Measurements from ENCODE around the gene KCNK10.

DNA sequence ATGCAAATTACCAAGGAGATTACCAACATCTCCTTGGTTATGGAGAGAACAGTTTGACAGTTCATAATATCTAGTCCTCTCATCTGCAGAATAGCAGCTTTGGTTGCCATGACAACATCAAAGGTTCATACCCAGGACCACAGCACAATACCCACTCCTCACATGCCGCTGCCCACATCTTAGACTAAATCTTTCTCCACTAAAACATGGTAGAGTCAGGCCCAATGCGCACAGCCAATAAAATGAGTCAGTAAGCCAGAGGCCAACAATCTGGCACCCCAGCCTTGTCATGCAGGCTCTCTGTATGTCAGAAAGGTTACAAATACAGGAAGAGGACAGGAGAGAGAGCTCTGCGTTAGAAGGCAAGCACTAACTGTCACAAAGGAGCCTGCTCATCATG, 70.6 kb downstream of the KCNK10 start:
- TF ChIP-seq, protein P1, sequence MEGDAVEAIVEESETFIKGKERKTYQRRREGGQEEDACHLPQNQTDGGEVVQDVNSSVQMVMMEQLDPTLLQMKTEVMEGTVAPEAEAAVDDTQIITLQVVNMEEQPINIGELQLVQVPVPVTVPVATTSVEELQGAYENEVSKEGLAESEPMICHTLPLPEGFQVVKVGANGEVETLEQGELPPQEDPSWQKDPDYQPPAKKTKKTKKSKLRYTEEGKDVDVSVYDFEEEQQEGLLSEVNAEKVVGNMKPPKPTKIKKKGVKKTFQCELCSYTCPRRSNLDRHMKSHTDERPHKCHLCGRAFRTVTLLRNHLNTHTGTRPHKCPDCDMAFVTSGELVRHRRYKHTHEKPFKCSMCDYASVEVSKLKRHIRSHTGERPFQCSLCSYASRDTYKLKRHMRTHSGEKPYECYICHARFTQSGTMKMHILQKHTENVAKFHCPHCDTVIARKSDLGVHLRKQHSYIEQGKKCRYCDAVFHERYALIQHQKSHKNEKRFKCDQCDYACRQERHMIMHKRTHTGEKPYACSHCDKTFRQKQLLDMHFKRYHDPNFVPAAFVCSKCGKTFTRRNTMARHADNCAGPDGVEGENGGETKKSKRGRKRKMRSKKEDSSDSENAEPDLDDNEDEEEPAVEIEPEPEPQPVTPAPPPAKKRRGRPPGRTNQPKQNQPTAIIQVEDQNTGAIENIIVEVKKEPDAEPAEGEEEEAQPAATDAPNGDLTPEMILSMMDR (IDR thresholded peaks at IDR 0.05) = no peak
- TF ChIP-seq, protein P2, sequence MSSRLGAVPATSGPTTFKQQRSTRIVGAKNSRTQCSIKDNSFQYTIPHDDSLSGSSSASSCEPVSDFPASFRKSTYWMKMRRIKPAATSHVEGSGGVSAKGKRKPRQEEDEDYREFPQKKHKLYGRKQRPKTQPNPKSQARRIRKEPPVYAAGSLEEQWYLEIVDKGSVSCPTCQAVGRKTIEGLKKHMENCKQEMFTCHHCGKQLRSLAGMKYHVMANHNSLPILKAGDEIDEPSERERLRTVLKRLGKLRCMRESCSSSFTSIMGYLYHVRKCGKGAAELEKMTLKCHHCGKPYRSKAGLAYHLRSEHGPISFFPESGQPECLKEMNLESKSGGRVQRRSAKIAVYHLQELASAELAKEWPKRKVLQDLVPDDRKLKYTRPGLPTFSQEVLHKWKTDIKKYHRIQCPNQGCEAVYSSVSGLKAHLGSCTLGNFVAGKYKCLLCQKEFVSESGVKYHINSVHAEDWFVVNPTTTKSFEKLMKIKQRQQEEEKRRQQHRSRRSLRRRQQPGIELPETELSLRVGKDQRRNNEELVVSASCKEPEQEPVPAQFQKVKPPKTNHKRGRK (CRISPR knock-in tag; IDR thresholded peaks at IDR 0.05; ENCODE audit: borderline replicate concordance) = no peak
- no peak for TF ChIP-seq ESRRA (CRISPR knock-in tag; IDR thresholded peaks at IDR 0.05; ENCODE audit: borderline replicate concordance)
- TF ChIP-seq, protein P3, sequence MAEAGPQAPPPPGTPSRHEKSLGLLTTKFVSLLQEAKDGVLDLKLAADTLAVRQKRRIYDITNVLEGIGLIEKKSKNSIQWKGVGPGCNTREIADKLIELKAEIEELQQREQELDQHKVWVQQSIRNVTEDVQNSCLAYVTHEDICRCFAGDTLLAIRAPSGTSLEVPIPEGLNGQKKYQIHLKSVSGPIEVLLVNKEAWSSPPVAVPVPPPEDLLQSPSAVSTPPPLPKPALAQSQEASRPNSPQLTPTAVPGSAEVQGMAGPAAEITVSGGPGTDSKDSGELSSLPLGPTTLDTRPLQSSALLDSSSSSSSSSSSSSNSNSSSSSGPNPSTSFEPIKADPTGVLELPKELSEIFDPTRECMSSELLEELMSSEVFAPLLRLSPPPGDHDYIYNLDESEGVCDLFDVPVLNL (CRISPR knock-in tag; IDR thresholded peaks at IDR 0.05; ENCODE audit: borderline replicate concordance, low read depth) = no peak
- TF ChIP-seq, protein P4, sequence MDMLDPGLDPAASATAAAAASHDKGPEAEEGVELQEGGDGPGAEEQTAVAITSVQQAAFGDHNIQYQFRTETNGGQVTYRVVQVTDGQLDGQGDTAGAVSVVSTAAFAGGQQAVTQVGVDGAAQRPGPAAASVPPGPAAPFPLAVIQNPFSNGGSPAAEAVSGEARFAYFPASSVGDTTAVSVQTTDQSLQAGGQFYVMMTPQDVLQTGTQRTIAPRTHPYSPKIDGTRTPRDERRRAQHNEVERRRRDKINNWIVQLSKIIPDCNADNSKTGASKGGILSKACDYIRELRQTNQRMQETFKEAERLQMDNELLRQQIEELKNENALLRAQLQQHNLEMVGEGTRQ (CRISPR knock-in tag; IDR thresholded peaks at IDR 0.05) = no peak
- no peak for TF ChIP-seq JUN (CRISPR knock-in tag; IDR thresholded peaks at IDR 0.05)
- no peak for TF ChIP-seq NFE2L1 (CRISPR knock-in tag; IDR thresholded peaks at IDR 0.05)
- TF ChIP-seq, protein P5, sequence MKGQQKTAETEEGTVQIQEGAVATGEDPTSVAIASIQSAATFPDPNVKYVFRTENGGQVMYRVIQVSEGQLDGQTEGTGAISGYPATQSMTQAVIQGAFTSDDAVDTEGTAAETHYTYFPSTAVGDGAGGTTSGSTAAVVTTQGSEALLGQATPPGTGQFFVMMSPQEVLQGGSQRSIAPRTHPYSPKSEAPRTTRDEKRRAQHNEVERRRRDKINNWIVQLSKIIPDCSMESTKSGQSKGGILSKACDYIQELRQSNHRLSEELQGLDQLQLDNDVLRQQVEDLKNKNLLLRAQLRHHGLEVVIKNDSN (CRISPR knock-in tag; IDR thresholded peaks at IDR 0.05) = no peak
- no peak for TF ChIP-seq RORB (CRISPR knock-in tag; IDR thresholded peaks at IDR 0.05)
- no peak for TF ChIP-seq TEAD4 (CRISPR knock-in tag; IDR thresholded peaks at IDR 0.05)
- no peak for TF ChIP-seq NR2C2 (CRISPR knock-in tag; IDR thresholded peaks at IDR 0.05)
